NCI-H146 treated with DMSO at 0.1 percent for 48 hours (cell line): Measurements from ENCODE around the gene KIRREL2.

Source experiments
- DNase-seq: peaks from one replicate; lab custom pipeline; 2025; ENCODE audit not compliant: unreplicated experiment; lab: John Stamatoyannopoulos, UW

The KIRREL2 gene

GRCh38 chr19:35844482-35845214 lies 12.1 kb upstream of the KIRREL2 start:
- no peak for DNase-seq

GRCh38 chr19:35845215-35846037 lies 11.3 kb upstream of the KIRREL2 start:
- no peak for DNase-seq

- DNase-seq, result peak; percentile 23
Measured at GRCh38 chr19:35846038-35846668, 10.6 kb upstream of the KIRREL2 start.

- no peak for DNase-seq
Measured at GRCh38 chr19:35847911-35848310, 8.8 kb upstream of the KIRREL2 start.

- DNase-seq, result no peak
Measured at GRCh38 chr19:35848486-35848885, 8.2 kb upstream of the KIRREL2 start.

GRCh38 chr19:35848919-35849505 lies 7.7 kb upstream of the KIRREL2 start:
- no peak for DNase-seq

- DNase-seq, result no peak
Measured at GRCh38 chr19:35851213-35852028, 5.3 kb upstream of the KIRREL2 start.

- DNase-seq, result no peak
Measured at GRCh38 chr19:35852029-35852780, 4.5 kb upstream of the KIRREL2 start, which contains the start of gene NPHS1. TSS of gene NPHS1 (minus strand) at chr19:35852504. CDS start at chr19:35851837, 667 bp downstream.

GRCh38 chr19:35853038-35853756 lies 3.5 kb upstream of the KIRREL2 start:
- DNase-seq, result no peak

GRCh38 chr19:35858311-35858710 lies 1.6 kb downstream of the KIRREL2 start:
- no peak for DNase-seq

- DNase-seq, result no peak
Measured at GRCh38 chr19:35859414-35859813, 2.7 kb downstream of the KIRREL2 start.

- no peak for DNase-seq
Measured at GRCh38 chr19:35860436-35860817, 3.7 kb downstream of the KIRREL2 start.

- DNase-seq, result no peak
Measured at GRCh38 chr19:35860818-35861639, 4.3 kb downstream of the KIRREL2 start.

- no peak for DNase-seq
Measured at GRCh38 chr19:35861640-35862160, 5.0 kb downstream of the KIRREL2 start.

GRCh38 chr19:35862528-35862927 lies 5.8 kb downstream of the KIRREL2 start:
- no peak for DNase-seq

- DNase-seq, result no peak
Measured at GRCh38 chr19:35863018-35863417, 6.3 kb downstream of the KIRREL2 start.

GRCh38 chr19:35868172-35868822 lies 11.6 kb downstream of the KIRREL2 start, which contains the start of gene APLP1:
TSS of gene APLP1 (plus strand) at chr19:35868574. CDS start at chr19:35868637, 63 bp downstream.
- DNase-seq, result peak; percentile 44
